Heart right ventricle (tissue), 16 donors: ENCODE measurements around the gene RAD51B. TPM values are rescaled to one million over a fixed set of nuclear protein-coding genes. Genes with fewer than 3 reads are reported as not detected.

Source experiments
- ATAC-seq, 8 donors: fragments of 200-7000 bp; cut with Tn5 transposase; one replicate each; pipeline ENCODE4 v1.9.1; 2020; ENCODE audit warnings: mild to moderate bottlenecking in 8 of 8, moderate library complexity in 8 of 8, moderate number of reproducible peaks in 1 of 8
- DNase-seq, 2 donors: peaks; one replicate each; pipeline ENCODE4 v3.0.0-alpha.2; 2020
- H3K27ac ChIP-seq, 10 donors: fragments of 200-600 bp; sonication (generic) in 2 of 10; one replicate each; pipeline versions ENCODE4 v1.5.0 to v1.8.0; 2020 to 2022; ENCODE audit warnings: mild to moderate bottlenecking in 3 of 10
- H3K27me3 ChIP-seq, 7 donors: fragments of 200-600 bp; one replicate each; pipeline ENCODE4 v1.8.0; 2021 to 2022; ENCODE audit warnings: mild to moderate bottlenecking in 2 of 7
- H3K36me3 ChIP-seq, 9 donors: fragments of 200-600 bp; sonication (generic) in 1 of 9; one replicate each; pipeline versions ENCODE4 v1.5.0 to v1.8.0; 2020 to 2022; ENCODE audit warnings: mild to moderate bottlenecking in 2 of 9
- H3K4me1 ChIP-seq, 9 donors: fragments of 200-600 bp; sonication (generic) in 1 of 9; one replicate each; pipeline versions ENCODE4 v1.5.0 to v1.8.0; 2020 to 2022; ENCODE audit warnings: mild to moderate bottlenecking in 4 of 9
- H3K4me3 ChIP-seq, 10 donors: fragments of 200-600 bp; sonication (generic) in 2 of 10; one replicate each; pipeline versions ENCODE4 v1.5.0 to v1.8.0; 2020 to 2022; ENCODE audit warnings: mild to moderate bottlenecking in 7 of 10, moderate library complexity in 2 of 10
- H3K9me3 ChIP-seq, 11 donors: fragments of 200-600 bp in 10 of 11; sonication (generic) in 2 of 11; one replicate each; pipeline versions ENCODE4 v1.5.0 to v1.8.0; 2013 to 2022; ENCODE audit warnings: mild to moderate bottlenecking in 2 of 11, control low read depth in 1 of 11, moderate library complexity in 1 of 11
- CTCF ChIP-seq, 9 donors: fragments of 200-600 bp; sonication (generic) in 2 of 9; IDR thresholded peaks; one replicate each; pipeline versions ENCODE4 v1.5.0 to v1.8.0; 2021 to 2022; ENCODE audit warnings: antibody characterized with exemption in 9 of 9, mild to moderate bottlenecking in 5 of 9, moderate library complexity in 1 of 9
- WGBS, 2 donors: extraction: QIAGEN DNeasy Blood & Tissue Kit; methylation state at CpG; one replicate each; pipeline ENCODE4 v1.1.7; 2013; ENCODE audit warnings: inconsistent platforms in 1 of 2; 5-methylcytosine and 5-hydroxymethylcytosine counted together
- intact Hi-C, 10 donors: fragments of 100-400 bp; cut with DNase I; formaldehyde crosslinking; loops; one replicate each; pipeline versions ENCODE4 v1.11.1 to v1.14.2; 2022
- polyA plus RNA-seq, 2 donors: library from polyadenylated mRNA; stranded (reverse); fragments of 200-250 nt; gene quantifications; one replicate each; pipeline ENCODE4 v1.2.3, GENCODE V29; 2013
- total RNA-seq, 10 donors: library from RNA; stranded (reverse); fragmentation: NEBNext Ultra II Directional in 3 of 10; extraction: Animal tissue kit (Norgen Biotek cat#: 25700) in 3 of 10; gene quantifications; one replicate each; pipeline versions ENCODE4 v1.2.1 to v1.2.4, GENCODE V29; 2021 to 2023
- donor health status: Arrhythmogenic right ventricular cardiomyopathy.
- donor health status: ischemic (EF 13 %, LVEDD 7.1; RV severe dilation, severe dysfunction).
- donor health status: healthy with polysubstance abuse.
- donor health status: DM: no; HTN: yes; CAD: no.
- donor health status: DM: no; HTN: no; CAD: no.
- donor health status: ischemic (EF 25% LVEDD 6.9; RV normal size, moderate dysfunction).
- donor health status: ischemic (EF 25% LVEDD 5.7; RV mildly dilated, moderate dysfunction).
- donor health status: healthy.
- donor health status: DM: yes; HTN: yes; CAD: no.
- donor health status: Ischemic cardiomyopathy.
- donor health status: ischemic (EF 35%, LVEDD 5.7; RV mildly dilated, moderate dysfunction).
- donor health status: nonischemic (EF 11% LVEDD 7.7; RV severe dilation, severe dysfunction).
- donor health status: DM: yes; HTN: yes; CAD: no.
- donor health status: PGD.
- donor health status: ischemic (EF 29% LVEDD 5.4; RV normal size, mild dysfunction).
- donor health status: nonischemic (EF 23%, LVEDD 6.1; RV moderate dilation, normal function).

Gene RAD51B
- total and polyA plus RNA-seq, 12 donors, result 0.88 to 8.6 (median 3.5) TPM

- Histone ChIP-seq H3K4me1 (no peaks in the 10 kb centered on the region), H3K4me3 (no peak overlapping the region), H3K9me3 (peaks cover 0 to 4% (median 0%) of the 10 kb centered on the region in 11 donors), H3K27me3 (no peaks in the 10 kb centered on the region), H3K27ac (no peak overlapping the region), H3K36me3 (no peaks in the 10 kb centered on the region)
- intact Hi-C loops, result no loop called here
- 74 to 83% methylated on average over 3 of the region's 3 CpGs for WGBS, 2 donors
- no peak for ATAC-seq
- TF ChIP-seq CTCF (IDR thresholded peaks at IDR 0.05), result no peak
- DNase-seq, result no peak
Observed at GRCh38 chr14:67875175-67876006, 55.8 kb downstream of the RAD51B start.

- TF ChIP-seq CTCF (IDR thresholded peaks at IDR 0.05), result no peak
- intact Hi-C loops, result no loop called here
- Histone ChIP-seq H3K4me3 (no peak overlapping the region), H3K27ac (no peak overlapping the region), H3K9me3 (no peaks in the 10 kb centered on the region), H3K36me3 (no peaks in the 10 kb centered on the region), H3K4me1 (peaks cover 0 to 10% (median under 1%) of the 10 kb centered on the region in 9 donors), H3K27me3 (no peaks in the 10 kb centered on the region)
- no peak for ATAC-seq
- DNase-seq, result no peak
Observed at GRCh38 chr14:67879026-67879425, 59.4 kb downstream of the RAD51B start.

GRCh38 chr14:67881225-67881624, 61.6 kb downstream of the RAD51B start:
- WGBS, 2 donors, result 70 to 71% methylated on average over 2 of the region's 2 CpGs
- TF ChIP-seq CTCF (IDR thresholded peaks at IDR 0.05), result no peak
- ATAC-seq, result no peak

GRCh38 chr14:67882986-67883555, 63.5 kb downstream of the RAD51B start:
- no peak for TF ChIP-seq CTCF (IDR thresholded peaks at IDR 0.05)
- intact Hi-C loops, result loop anchor here in 3 of 10 donors (5.0 kb wide), 3 partner anchors 934 to 959 kb away; no protein-coding TSS in a partner anchor

More at GRCh38 chr14:67881225-67881624, 61.6 kb downstream of the RAD51B start:
- intact Hi-C loops, result loop anchor here in 3 of 10 donors (5.0 kb wide), 3 partner anchors 936 to 961 kb away; no protein-coding TSS in a partner anchor
- Histone ChIP-seq H3K9me3 (no peaks in the 10 kb centered on the region), H3K27me3 (no peaks in the 10 kb centered on the region), H3K4me1 (peaks cover 0 to 19% (median 7%) of the 10 kb centered on the region in 9 donors), H3K4me3 (no peak overlapping the region), H3K27ac (no peak overlapping the region), H3K36me3 (no peaks in the 10 kb centered on the region)
- DNase-seq, result no peak

More at GRCh38 chr14:67882986-67883555, 63.5 kb downstream of the RAD51B start:
- ATAC-seq, result no peak
- Histone ChIP-seq H3K4me1 (peaks cover 0 to 19% (median 7%) of the 10 kb centered on the region in 9 donors), H3K27me3 (no peaks in the 10 kb centered on the region), H3K27ac (peak overlapping the region in 1 of 10 donors; percentile 4), H3K4me3 (no peak overlapping the region), H3K9me3 (no peaks in the 10 kb centered on the region), H3K36me3 (peaks cover 0 to 5% (median 0%) of the 10 kb centered on the region in 9 donors)
- 92 to 96% methylated on average over 4 of the region's 4 CpGs for WGBS, 2 donors
- DNase-seq, result no peak
